ENCODE results near the gene DAAM2.

DAAM2 gene

DNA sequence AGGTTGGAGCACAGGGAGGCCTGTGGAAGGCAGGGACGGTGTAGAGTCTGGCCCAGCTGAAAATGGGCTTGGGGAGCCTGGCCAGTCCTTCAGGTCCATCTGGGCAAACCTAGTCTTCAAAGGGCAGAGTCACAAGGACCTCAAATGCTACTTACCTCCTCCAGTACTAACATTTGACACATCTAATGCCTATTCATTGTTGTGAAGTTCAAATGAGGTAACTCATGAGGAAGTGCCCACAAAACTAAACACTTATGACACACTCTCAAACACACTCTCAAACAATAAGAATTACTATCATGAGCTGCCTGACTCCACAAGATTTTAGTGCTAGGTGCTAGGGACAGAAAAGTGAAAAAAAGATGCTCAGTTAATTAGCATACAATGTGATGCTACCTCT, 27.1 kb downstream of the DAAM2 start:
- no peak for DNase-seq (ENCODE audit: low read depth)

DNA sequence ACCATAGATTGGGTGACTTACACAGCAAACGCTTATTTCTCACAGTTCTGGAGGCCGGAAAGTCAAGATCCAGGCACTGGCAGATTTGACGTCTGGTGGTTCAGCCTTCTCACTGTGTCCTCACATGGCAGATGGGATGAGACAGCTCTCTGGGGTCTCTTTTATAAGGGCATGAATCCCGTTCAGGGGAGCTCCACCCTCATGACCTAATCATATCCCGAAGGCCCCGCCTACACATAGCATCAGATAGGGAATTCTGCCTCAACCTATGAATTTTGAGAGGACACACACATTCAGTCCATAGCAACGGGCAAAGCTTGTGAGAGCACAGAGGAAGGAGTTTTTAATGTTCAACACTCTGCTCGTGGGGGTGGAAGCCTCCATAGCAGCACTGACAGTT, 27.5 kb downstream of the DAAM2 start:
- DNase-seq (ENCODE audit: low read depth): no peak

DNA sequence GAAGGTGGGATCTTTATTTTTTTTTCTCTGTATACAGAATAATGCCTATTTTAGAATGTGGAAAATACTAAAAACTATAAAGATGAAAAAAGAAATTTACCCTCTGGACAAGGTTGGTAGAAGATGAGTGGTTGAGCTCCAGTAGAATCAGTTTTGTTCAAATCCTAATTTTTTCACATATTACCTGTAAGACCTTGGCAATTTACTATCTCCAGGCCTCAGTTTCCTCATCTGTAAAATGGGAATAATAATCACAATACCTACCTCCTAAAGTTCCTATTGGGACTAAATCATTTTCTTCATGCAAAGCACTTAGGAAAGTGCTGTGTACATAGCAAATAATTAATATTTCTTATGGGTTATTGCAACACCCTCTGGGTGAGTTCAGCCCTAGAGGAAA, 28.4 kb downstream of the DAAM2 start:
- DNase-seq (ENCODE audit: low read depth): no peak

DNA sequence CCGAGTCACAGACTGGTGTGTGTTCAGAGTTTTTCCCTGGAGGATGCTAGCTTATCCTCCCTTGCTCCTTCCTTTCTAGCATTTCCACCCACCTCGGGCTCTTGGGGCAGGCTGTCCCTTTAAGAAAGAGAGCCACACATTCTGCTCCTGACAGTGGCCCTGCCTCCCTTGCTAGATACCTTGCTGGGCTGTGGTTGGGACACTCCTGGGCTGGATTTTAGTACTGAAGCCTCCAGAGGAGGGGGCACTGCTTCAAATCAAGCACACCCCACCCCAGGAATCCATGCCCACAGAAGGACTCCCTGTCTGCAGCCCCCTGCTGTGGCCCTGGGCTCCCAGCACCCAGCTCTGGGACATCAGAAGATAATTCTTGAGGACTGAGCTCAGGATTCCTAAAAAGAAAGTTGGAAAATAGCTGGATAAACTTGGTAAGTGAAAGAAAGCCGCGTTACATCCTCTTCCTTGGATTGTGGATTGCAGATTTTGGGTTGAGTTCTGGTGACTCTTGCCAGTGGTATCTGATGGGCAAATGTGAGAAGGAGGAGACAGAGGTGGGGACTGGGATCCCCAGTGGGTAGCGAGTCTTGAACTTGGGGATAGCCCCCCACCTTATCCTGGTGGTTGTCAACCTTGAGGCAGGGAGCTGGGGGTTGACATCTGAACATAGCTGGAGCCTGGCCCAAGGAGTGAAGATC, 29.0 kb downstream of the DAAM2 start:
- no peak for DNase-seq (ENCODE audit: low read depth)

DNA sequence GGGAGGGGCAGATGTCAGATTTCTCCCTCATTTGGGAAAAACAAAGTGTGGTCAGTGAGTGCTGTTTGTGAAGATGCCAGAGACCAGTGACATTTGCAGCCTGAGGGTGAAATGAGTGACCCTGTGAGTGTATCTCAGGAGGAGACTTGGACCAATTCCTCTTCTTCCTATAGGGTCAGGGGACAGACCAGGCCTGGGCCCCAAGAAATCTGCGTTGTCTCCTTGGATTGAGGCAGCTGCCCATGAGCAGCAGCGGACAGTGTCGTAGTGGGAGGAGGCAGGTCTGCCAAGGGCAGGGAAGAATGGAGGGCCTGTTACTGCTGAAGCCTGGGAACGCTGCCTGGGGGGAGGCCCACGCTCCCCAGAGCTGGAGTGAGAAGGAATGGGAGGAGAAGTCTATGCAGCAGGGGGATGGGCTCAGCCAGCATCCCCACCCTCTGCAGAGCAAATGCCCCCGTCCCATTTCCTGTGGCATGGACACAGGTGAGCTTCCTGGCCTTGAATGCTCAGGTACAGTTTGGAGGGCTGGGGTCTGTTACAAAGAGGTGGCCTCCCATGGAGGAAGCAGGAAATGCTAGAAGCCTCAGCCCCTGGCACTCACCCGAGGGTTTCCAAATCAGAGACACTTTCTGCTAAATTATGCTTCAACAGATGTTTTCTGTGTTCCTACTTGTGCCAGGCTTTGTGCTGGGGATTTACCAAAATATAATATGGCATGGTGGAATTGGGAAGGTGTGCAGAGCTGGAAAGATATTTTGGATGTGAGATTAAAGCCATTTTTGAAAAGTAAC, 29.8 kb downstream of the DAAM2 start:
- no peak for DNase-seq (ENCODE audit: low read depth)

DNA sequence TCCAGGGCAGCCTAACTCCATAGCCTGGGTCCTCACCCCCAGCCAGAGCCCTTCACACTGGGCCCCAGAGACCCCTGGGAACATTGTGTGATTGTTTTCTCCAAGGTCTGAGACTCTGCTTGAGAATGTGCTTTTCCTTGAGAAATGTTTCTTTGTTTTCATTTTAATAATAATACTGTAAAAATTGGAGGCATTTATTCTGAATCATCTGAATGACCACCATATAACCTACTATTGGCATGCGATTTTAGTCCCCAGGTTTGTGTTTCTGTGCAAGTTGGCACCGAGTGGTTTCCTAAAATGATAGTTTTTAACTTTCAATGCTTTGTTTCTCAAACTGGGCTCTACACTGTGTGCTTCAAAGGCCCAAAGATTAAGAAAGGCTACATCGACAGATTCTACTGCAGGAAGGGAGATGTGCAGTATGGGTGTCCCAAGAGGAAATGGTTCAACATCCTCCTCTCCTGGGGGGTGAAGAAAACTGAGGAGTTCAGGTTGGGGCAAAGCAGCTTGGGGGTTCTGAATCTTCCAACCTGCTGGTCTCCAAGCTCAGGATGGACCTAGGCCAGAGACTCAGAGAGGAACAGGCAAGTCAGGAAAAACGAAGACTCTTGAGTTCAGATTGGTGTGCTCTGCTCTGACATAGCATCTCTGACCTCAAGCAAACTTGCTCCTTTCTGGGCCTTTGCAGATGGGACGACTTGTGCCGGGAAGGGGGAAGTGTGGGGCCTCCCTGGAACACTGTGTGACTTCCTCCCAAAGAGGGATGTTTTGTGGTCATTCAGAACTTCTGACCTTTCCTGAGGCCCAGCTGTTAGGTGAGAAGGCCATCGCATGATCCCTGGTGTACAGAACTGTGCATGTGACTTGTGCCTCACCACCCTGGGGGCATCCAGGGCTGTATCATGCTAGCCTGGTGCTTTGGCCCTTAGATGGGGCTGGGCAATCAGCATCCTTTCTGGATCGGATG, 31.0 kb downstream of the DAAM2 start:
- no peak for DNase-seq (ENCODE audit: low read depth)

DNA sequence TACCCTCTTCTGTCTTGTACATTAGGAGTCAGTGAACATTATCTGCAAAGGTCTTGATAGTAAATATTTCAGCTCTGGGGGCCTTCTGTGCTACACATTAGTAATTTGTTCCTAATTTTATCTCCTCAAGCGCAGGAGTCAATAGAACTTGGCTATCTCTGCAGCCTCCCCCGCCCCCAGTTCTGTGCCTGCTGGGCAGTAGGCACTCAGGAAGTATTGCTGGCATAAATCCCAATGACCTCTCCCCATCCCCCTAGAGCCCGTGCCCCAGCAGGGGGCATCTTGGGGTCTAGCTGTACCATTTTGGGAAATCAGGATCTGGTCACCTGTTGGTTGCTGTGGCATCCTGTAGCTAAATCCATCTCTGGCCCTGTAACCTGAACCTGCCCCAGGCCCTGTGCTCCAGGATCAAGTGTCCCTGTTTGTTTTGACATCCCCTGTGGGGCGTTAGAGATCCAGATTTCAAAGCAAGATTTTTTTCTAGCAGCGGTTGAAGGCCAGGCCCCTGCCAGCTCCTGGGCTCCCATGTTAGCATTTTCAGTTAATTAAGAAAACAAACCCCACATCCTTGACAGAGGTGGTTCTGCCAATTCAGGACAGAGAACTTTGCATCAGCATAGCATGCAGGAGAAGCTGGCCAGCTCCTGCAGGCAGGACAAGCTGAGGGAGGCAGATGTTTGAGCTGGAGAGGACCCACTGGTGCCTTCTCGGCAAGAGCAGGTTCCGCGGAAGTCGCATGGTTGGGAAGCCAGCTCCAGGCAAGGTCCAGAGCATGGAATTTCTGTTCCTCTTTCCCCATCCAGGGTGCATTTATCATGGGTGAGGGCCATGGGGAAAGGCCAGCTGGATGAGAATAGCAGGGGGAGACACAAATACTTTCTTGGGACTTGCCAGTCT, 32.1 kb downstream of the DAAM2 start:
- no peak for DNase-seq (ENCODE audit: low read depth)

DNA sequence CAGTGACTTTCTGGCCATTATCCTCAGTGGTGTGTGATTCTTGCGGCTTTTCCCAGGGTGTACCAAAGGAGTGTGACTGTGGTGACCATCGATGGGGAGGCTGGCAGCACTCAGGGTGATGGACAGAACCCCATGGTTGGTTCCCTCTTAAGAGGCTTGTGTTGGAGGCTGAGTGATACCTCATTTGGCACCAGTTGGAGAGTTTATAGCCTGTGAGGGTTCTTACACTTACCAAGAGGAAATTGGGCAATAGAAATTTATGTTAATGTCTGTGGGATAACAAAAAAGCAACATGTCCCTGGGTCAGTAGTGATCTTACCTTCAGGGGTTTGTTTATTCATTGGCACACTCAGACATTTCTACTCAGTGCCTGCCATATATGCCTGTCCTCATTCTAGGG, 37.2 kb downstream of the DAAM2 start:
- DNase-seq (ENCODE audit: low read depth): no peak

DNA sequence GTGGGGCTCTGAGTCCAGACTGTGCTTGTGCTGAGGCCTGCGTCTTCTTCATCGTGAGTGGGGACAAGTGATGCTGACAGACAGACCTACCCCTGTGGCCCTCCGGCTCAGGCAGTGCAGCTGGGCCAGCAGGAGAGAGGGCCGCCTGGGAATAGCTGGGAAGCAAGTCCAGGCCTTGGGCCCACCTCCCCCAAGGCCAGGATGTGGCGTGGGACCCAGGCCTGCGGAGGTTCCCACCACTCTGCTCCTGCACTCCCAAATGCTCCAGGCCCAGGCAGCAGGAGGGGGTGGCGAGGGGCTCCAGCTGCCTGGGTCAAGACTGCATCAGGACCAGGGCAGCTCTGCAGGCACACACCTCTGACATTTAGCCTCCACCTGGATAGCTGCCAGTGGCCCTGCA, 38.3 kb downstream of the DAAM2 start:
- no peak for DNase-seq (ENCODE audit: low read depth)

DNA sequence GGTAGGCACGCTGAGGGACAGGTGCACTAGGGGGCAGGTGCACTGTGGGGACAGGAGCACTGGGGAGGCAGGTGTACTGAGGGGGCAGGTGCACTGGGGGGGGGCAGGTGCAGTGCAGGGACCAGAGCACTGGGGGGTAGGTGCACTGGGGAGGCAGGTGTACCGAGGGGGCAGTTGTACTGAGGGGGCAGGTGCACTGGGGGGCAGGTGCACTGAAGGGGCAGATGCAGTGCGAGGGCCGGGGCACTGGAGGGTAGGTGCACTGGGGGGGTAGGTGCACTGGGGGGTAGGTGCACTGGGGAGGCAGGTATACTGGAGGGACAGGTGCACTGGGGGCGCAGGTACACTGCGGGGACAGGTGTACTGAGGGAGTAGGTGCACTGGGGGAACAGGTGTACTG, 39.5 kb downstream of the DAAM2 start:
- DNase-seq (ENCODE audit: low read depth): no peak

DNA sequence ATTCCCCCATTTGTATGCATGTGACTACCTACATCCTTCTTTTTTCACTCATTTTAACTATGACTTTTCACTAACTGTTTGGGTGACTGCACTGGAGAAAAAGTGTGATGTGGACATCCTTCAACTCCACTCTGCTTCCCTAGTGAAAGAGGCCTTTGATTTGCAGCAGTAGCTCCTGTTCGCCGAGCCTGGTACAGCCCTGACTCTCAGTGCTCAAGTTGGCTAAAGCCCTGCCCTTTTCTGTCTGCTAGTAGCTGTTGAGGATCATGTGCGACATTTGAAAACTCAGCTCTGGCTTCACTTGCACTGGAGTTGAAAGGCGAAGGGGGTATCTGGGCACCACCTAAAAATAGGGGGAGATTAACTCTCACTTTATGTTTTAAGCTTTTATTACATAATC, 42.1 kb downstream of the DAAM2 start:
- DNase-seq (ENCODE audit: low read depth): no peak

DNA sequence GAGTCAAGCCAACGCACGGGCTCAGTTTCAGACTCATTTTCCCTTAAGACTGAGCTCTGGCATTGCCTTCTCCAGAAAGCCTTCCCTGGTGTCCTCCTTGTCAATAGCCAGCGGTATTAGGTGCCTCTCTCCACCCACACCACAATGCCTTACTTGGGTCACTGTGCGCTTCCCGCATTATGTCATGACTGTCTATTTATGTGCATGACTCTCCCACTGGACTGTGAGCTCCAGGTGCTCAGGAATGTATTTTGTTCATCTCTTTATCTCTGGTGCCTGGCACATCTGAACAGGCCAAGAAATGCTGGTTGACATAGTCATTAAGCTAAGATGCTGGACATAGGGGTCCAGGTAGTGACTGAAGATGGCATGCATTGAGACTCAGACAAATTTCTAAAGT, 42.7 kb downstream of the DAAM2 start:
- DNase-seq (ENCODE audit: low read depth): no peak

DNA sequence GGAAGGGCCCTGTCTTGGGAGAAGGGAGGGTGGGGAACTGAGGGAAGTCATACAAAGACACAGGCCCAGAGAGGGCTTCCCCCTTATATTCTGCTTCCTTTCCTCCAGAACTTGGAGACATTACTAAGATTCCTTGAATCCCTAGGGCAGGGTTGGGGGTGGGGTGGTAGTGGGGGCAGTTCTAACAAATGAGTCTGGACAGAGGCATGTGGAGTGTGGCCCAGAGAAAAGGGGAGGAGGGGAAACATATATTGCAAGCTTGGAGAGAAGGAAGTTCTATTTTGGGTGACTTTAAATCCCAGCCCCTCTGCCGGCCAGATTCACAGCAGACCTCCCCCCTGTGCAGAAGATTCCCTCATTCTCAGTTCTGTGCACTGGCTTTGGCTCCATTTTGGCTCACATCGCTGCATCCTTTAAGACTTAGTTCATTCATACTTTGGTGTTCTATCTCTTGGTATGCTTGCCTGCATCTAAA, 43.7 kb downstream of the DAAM2 start:
- no peak for DNase-seq (ENCODE audit: low read depth)

DNA sequence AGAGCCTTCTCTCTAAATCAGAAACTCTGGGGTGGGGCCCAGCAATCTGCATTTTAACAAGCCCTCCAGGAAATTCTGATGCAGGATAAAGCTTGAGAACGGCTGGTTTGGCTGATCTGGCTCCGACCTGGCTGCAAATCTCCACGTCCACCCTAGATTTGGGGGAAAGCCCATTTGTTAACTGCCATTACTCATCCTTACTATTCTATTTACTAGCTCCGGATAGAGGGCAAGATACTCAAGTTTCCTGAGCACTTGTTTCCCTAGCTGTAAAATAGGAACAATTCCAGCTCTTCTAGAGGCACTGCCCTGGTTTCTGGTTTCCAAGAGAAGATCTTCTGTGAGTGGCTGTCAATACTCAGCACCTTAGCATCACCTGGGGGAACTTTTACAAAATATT, 44.4 kb downstream of the DAAM2 start:
- no peak for DNase-seq (ENCODE audit: low read depth)

DNA sequence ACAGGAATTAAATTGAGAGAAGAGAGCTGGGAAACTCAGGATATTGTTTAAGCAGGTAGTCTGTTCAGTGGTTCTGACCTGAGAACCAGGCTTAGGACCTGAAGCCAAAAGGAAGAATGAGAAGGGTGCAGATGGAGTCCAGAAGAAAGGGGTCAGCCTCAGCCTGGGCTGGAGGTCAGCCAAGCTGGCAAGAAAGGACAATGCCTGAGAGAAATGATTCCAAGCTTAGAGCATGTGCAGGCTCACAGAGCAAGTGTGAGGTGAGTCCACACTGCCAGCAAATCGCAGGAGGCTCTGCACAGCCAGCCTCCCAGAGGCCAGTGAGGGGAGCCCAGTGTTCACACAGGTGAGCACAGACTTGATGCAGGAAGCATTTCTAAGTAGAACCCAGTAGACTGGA, 47.3 kb downstream of the DAAM2 start:
- no peak for DNase-seq (ENCODE audit: low read depth)

DNA sequence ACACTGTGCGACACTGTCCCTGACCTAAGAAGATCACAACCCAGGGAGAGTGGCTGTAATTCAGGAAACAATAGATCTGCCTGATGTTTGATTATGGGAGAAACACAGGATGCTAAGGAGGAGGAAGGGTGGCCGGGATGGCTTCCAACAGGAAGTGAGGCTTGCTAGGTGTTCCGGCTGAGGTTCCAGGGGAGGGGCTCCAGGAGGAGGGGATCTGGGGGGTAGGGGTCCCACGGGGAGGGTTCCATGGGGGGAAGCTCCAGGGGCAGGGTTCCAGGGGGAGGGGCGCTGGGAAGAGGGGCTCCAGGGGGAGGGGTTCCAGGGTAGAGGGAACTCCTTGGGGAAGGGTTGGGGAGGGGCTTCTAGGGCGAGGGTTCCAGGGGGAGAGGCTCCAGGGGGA, 48.6 kb downstream of the DAAM2 start:
- no peak for DNase-seq (ENCODE audit: low read depth)

DNA sequence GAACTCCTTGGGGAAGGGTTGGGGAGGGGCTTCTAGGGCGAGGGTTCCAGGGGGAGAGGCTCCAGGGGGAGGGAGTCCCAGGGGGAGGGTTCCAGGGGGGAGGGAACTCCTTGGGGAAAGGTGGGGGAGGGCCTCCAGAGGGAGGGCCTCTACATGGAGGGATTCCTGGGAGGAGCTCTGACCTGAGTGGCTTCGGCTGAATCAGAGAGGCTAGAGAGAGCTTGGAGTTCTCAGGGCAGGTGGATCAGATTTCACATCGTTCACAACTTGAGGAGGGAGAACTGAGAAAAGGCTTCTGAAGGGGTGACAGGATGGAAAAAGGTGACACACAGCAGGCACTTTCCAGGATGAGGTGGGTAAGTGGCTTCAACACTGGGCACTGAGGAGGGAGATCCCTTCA, 49.1 kb downstream of the DAAM2 start:
- DNase-seq (ENCODE audit: low read depth): no peak

DNA sequence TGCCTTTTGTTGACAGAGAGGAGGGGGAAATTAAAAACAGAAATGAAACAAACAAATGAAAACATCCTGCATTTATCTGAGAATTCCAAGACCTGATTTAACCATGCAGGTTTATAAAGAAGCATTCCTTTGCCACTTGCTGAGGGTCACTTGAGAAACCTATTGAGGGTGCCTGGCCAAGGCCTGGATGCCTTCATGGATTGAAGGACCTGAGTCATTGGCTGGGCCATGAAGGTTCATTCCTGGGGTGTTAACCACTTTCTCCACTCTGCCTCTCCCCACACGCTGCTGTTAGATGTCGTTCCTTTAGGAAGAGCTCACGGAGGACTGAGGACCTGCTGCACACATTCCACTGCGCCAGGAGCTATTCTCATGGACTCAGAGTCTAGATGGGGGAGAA, 49.7 kb downstream of the DAAM2 start:
- DNase-seq (ENCODE audit: low read depth): no peak

DNA sequence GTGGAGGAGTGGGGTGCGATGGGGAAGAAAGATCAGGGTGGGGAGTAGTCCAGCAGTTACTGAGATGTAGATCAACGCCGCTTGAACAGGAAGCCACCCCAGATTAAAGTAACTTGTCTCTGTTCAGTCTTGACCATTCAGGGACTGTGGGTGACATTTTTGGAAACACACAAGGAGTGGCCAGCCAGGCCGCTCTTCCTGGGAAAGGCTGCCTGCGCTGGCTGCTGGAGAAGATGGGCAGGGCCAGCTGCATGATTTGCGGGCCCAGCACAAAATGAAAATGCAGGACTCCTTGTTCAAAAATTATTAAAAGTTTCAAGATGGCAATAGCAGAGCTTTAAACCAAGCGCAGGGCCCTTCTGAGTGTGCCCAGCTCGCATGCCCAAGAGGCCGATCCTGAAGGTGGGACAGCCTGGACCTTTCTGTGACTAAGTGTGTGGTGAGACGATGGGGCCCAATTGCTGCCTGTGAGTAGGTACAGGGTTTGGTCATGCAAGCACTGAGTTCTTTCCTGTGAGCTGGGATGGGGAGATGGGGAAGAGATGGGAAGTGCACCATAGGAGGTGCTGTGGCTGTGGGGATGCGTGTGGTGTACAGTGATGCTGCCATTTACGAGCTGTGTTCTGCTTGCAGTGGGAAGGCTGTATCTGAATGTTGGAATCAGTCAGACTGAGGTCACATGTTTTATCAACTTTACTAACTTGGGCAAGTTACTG, 51.3 kb downstream of the DAAM2 start:
- DNase-seq (ENCODE audit: low read depth): no peak

DNA sequence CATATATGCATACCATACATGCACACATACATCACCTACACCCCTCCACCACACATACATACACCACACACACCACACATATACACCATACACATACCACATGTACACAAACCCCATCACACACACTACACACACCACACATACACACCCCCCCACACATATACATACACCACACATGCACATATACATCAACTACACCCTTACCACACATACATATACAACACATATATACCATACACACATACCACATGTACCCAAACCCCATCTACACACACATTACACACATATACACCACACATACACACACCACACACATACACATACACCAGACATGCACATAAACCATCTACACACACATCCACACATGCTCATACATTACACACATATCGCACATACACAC, 52.7 kb downstream of the DAAM2 start:
- no peak for DNase-seq (ENCODE audit: low read depth)

DNA sequence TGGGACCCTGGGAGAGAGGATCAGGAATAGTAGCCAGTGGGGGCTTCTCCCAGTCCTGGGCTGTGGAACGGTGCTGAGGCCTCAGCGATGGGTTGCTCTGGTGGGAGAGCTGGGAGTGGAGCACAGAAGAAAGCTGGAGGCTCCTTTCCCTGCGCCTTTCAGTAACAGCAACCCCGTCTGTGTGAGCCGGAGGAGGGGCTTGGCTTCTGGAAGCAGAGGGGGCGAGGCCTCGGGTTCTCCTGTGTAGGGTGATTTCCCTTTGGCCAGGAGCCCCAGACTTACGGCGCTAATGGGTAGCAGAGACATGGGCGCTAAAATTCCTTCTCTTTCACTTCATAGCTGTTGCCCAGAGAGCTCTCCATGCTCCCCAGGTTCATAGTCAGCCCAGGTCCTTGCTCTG, 55.0 kb downstream of the DAAM2 start:
- no peak for DNase-seq (ENCODE audit: low read depth)
